Measurements from ENCODE around the gene GALNT1.

DNA sequence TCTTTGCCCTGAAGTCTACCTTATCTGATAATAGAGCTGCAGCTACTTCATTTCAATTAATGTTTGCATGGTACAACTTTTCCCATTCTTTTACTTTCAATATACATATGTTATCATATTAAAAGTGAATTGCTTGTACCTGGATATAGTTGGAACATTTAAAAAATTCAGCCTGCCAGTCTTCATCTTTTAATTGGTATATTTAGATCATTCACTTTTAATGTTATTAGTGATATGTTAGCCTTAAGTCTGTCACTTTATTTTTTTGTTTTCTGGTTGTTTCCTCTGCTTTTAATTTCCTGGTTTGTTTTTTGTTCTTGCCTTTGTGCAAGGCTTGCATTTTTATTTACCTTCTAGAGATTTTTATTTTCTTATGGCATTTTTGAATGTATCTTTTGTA, 158.2 kb downstream of the GALNT1 start:
- TF ChIP-seq, protein P1, sequence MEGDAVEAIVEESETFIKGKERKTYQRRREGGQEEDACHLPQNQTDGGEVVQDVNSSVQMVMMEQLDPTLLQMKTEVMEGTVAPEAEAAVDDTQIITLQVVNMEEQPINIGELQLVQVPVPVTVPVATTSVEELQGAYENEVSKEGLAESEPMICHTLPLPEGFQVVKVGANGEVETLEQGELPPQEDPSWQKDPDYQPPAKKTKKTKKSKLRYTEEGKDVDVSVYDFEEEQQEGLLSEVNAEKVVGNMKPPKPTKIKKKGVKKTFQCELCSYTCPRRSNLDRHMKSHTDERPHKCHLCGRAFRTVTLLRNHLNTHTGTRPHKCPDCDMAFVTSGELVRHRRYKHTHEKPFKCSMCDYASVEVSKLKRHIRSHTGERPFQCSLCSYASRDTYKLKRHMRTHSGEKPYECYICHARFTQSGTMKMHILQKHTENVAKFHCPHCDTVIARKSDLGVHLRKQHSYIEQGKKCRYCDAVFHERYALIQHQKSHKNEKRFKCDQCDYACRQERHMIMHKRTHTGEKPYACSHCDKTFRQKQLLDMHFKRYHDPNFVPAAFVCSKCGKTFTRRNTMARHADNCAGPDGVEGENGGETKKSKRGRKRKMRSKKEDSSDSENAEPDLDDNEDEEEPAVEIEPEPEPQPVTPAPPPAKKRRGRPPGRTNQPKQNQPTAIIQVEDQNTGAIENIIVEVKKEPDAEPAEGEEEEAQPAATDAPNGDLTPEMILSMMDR (IDR thresholded peaks at IDR 0.05), result no peak
- TF ChIP-seq EZH2 (IDR thresholded peaks at IDR 0.05; ENCODE audit: borderline replicate concordance, insufficient read depth, low read depth, low read length, poor library complexity, severe bottlenecking), result no peak
